IMR-90 (cell line): Measurements from ENCODE around the gene TAF8. TPM values are rescaled to one million over a fixed set of nuclear protein-coding genes. Genes with fewer than 3 reads are reported as not detected.

Experiments
- BHLHE40 ChIP-seq: fragments of 150-350 bp; IDR thresholded peaks from 2 replicates; pipeline ENCODE4 v1.6.1; 2016; ENCODE audit warnings: mild to moderate bottlenecking, low read depth, low read length
- CHD1 ChIP-seq: IDR thresholded peaks from 2 replicates; pipeline ENCODE4 v1.6.1; 2012; ENCODE audit warnings: low read depth, low read length, improper control_type of control experiment
- FOS ChIP-seq: fragments of 150-350 bp; IDR thresholded peaks from 2 replicates; pipeline ENCODE4 v1.6.1; 2016; ENCODE audit warnings: low read depth, low read length
- MXI1 ChIP-seq: IDR thresholded peaks from 2 replicates; pipeline ENCODE4 v1.6.1; 2012; ENCODE audit warnings: low read depth, mild to moderate bottlenecking, low read length, moderate library complexity, borderline replicate concordance
- NFE2L2 ChIP-seq: fragments of 150-350 bp; IDR thresholded peaks from 2 replicates; pipeline ENCODE4 v1.6.1; 2016; ENCODE audit warnings: low read depth, mild to moderate bottlenecking, low read length
- POLR2A ChIP-seq: IDR thresholded peaks from 2 replicates; pipeline ENCODE4 v1.6.1; 2012; ENCODE audit warnings: mild to moderate bottlenecking, low read depth, low read length
- RFX5 ChIP-seq: IDR thresholded peaks from 2 replicates; pipeline ENCODE4 v1.8.0; 2012; ENCODE audit warnings: low read depth, mild to moderate bottlenecking, low read length, moderate library complexity
- SMC3 ChIP-seq: fragments of 150-350 bp; IDR thresholded peaks from 2 replicates; pipeline ENCODE4 v1.6.1; 2016; ENCODE audit warnings: low read depth, mild to moderate bottlenecking, antibody characterized with exemption, low read length, moderate library complexity
- polyA plus RNA-seq, 3 experiments: library from polyadenylated mRNA; depleted of rRNA; stranded (reverse); fragments of >200 nt; gene quantifications; 2 replicates each; pipeline ENCODE4 v1.2.3, GENCODE V29; 2012; ENCODE audit warnings: low replicate concordance in 1 of 3
- total RNA-seq: library from RNA; depleted of rRNA; stranded (reverse); fragments of >200 nt; gene quantifications from 2 replicates; pipeline ENCODE4 v1.2.3, GENCODE V29; 2012

Gene TAF8
- total and polyA plus RNA-seq, 2 of the 4 experiments (the other 2 are of a cell fraction), result 14.3 to 22.8 TPM

GRCh38 chr6:42049116-42049809 lies 1.1 kb upstream of the TAF8 start (continued):
- TF ChIP-seq NFE2L2, result no peak
- TF ChIP-seq RFX5, result no peak
- no peak for TF ChIP-seq CHD1
- no peak for TF ChIP-seq POLR2A
- TF ChIP-seq MXI1, result no peak
- TF ChIP-seq BHLHE40, result no peak
- no peak for TF ChIP-seq FOS
- no peak for TF ChIP-seq SMC3
